Activated T-cell treated with anti-CD3 and anti-CD28 coated beads for 48 hours (primary cell): Measurements from ENCODE around the gene PTPRG.

ENCODE experiments used
- DNase-seq: peaks from one replicate; pipeline ENCODE4 v3.0.0-alpha.2; 2020; ENCODE audit warnings: low read depth

The PTPRG gene

DNA sequence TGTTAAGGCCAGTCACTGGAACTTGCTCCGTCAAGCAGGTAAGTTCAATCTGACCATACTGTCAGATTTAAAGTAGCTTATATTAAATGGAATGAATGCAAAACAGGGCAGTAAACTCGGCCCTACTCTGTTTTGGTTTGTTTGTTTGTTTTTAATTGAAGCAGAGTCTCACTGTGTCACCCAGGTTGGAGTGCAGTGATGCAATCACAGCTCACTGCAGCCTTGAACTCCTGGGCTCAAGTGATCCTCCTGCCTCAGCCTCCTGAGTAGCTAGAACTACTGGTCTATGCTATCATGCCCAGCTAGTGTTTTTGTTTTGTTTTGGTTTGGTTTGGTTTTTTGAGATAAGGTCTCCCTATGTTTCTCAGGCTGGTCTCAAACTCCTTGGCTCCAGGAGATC, 507.0 kb downstream of the PTPRG start:
- no peak for DNase-seq

DNA sequence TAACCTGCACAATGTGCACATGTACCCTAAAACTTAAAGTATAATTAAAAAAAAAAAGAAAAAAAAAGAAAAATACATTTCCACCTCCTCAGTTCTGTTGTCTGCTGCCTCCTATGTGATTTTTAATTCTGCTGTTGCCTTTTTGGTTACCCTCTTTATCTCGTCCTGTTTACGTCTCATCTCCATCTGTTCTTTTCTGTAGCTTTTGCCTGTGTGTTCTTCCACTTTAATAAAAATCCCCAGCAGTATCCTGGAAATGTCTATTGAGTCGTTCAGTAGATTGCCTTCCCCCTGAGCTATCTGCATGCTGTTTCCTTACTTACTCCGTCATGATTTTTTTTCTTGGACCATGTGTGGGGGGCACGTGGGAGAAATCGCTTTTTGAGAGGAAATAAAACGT, 509.5 kb downstream of the PTPRG start:
- DNase-seq, result no peak

DNA sequence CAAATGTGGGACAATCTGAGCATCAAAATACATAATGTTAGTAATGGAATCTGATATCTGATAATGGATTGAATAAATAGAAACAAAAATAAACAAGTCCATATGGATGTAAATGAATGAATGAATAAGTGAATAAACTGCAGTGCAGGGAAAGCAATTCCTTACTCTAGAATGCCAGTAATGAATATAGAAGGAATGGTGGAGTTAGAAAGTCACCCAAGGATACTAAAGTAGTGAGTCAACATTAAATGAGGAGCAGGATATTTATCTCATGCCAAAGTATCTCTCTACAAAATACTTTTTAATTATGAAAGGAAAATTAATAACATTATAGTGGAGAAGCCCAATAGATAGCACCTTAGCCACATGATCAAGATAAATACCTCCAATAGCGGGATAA, 511.7 kb downstream of the PTPRG start:
- DNase-seq, result no peak

DNA sequence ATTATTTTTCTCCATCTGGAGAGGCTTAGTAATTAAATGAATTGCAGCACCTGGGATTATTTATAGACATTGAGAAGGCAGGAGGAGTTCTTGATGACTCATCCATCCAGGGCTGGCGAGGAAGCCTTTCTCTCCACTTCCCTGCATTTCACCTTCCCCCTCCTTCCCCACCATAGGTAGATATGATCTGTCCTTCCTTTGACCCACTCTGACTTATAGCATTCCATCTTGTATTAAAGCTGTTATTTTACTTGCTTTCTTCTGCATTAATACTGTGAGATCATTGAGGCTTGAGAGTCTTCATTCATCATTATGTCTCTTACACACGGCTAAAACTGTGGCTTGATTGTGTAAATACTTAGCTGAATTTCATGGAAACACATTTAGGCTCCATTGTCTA, 523.2 kb downstream of the PTPRG start:
- DNase-seq, result no peak

DNA sequence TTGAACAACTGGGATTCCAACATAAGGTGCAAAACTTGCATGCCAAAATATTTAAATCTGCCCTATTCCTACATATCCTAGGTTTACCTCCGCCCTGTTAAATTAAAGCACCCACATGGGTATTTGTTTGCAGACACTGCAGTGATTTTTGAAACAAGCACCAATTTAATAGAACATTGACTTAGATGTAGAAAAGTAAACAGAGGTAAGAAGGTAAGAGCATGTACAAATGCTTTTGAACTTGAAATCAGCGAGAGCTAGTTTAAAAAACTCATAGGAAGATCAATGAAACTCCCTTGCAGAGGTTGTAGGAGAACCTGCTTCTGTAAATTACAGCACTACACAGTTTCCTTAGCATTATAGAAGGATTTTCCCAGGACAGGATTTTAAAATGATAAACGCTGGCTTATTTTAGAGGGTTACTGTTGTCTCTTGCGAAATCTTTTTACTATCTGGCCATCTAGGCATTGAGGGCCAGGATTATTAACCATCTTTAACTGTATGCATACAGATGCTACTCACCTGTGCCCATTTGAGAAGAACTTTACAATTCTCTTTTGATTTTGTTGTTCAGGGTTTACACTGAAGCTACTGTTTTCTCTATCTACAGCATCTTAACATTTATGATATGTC, 527.2 kb downstream of the PTPRG start:
- no peak for DNase-seq

DNA sequence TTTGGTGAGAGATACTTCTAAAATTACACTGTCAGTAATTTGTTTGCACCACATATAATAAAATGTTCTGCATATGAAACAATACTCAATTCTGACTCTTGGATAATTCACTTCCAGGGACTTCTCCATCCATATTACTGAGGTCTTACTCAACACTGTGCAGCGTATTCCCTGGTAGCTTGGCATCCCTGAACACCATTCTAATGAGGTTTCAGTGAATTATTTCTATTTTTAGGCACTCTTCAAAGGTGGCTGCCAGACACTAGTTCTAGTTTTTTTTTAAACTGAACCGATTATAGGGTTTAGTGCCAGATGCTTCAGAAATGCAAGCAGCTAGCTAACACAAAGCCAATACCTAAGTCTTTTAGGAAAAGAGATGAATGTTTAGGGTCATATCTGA, 528.7 kb downstream of the PTPRG start:
- DNase-seq, result no peak

DNA sequence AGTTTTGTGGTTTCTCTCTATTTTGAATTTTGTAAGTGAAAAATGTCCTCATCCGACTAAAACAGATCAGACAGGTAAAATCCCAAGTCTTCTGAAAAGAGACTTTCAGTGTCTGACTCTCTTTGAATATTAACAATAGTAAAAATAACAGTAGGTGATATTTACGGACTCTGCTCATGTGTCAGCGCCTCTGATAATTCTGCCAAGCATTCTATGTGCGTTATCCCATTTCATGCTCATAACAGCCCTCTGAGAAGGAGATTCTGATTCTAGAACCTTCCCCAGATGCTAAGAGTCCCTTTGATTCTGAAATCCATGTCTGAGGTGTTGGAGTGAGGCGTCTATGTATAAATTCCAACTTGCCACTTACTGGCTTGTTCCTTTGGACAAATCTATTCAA, 529.1 kb downstream of the PTPRG start:
- no peak for DNase-seq

DNA sequence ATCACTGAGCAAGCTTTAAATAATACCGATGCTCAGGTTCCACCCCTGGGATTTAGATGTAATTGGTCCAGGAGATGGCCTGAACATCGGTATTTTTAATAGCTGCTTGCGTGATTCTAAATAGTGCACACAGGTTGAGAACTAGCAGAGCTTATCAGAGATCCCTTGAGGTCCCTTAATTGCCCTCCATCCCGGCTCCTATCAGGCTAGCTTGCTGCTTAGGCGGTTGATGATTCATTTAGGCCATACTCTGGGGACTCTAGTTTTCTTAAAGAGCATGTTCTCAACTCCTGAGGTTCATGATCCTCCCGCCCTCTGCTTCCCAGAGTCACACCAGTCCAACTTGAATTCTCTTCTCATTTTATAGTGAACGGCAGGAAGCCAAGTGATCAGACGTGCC, 531.7 kb downstream of the PTPRG start:
- no peak for DNase-seq

DNA sequence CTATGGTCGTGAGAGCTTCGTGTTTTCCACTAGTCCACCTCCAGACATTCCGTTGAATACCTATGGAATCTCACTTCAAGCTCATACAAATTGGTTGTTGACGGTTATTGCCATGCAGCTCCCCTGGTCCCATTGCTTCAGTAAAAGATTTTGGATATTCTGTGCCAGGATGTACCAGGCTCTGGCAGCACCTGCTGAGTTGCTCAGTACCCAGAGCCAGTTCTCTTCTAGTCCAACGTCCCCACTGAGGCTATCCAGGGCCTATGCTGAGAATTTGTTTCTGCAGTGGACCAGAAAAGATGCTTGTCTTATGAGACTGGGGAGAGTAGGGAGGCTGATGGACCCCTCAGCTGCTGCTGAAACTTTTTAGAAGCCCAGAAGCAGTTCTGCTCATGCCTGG, 533.1 kb downstream of the PTPRG start:
- DNase-seq, result no peak

DNA sequence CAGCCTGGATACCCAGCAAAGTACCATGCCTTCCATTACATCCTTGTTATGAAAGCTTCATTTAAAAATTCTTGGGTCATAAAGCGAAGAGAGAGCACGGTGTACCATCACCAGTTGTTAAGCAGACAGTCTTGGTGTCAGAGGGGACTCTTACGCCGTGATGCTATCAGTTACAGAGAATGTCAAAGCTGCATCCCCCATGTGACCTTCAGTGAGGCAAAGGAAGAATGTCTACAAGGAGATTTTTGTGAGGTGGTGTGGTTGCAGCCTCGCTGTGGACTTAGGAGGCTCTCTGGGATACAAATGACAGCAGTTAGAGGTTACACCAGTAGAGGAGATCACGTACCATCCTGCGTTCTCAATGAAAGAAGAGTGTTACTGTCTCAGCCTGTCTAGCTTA, 533.7 kb downstream of the PTPRG start:
- DNase-seq, result no peak

DNA sequence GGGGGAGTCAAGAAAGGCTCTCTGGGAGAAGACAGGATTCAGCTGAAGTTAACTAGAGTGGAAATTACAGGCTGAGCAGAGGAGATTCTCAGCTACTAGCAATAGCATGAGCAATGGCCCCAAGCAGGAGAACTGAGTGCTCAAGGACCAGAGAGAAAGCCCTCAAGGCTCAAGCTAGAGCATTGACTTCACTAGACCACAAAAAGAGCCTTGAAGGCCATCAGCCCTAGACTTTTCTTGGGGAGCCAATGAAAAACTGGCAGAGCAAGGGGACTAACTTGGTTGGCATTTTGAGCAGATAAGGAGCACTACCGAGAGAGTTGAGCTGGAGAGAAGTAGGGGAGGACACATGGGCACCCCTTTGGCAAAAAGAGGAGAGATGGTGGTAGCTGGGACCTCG, 534.4 kb downstream of the PTPRG start:
- no peak for DNase-seq

DNA sequence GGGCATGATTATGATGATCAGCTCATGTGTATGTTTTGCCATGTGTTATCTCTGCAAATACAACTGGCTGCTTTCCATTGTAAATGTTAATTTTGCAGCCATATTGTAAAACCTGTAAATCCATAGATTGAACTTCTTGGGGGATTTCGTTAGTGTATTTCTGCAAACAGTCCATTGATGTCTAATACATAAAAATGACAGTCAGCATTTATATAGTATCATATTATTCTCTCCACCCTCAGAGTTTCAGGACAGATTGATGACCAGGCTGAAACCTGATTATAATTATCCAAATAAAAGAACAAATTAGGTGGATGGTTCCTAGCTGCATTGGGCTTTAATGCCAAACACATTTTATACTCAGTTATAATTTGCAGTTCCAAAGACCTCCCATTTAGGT, 535.1 kb downstream of the PTPRG start:
- no peak for DNase-seq

DNA sequence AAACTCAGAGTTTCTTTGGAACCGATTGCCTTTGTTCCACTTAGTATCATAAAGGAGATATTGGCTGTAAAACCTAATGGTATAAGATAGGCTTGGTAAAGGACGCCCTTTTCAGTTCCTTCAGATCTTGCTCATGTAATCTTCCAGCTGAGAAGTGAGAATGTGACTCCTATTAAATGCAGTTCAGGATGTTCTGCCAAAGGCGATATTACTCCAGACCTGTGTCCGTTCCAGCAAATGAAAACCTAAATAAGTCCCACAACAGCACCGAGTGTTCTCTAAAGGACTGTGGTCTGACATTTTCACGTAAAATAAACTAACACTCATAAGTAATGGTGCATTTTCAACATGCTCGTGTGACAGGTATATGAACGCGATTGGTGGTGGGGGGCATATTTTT, 535.8 kb downstream of the PTPRG start:
- no peak for DNase-seq

DNA sequence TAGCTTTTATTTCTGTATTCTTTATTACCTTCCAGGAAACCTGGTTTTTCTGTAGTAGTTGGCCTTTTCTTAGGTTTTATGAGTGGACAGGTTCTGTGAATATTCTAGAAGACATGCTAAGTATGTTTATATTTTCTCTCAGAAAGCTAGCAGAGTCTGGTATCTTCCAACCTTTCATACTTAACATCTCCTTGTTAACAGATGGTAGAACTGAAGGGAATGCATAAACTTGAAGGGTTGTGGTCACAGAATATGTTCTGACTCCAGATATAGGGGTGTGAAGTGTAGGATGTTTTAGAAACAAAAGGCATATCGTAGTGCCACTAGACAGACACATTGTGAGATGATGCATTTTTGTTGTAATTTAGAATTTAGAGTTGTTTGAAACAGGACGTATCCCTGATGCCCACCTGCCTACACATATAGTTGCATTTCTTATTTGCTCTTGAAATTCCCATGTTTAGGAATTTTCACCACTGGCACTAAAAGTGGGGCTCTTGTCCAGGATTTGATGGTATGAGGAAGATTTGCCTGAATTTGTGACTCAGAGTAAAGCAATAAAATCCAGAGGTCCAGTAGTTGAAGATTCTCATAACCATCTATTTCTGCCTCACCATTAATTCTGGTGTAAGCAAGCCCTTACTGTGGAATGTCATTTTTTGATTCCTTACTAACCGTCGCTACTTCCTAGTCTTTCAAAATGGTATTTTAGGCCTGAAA, 537.4 kb downstream of the PTPRG start:
- DNase-seq, result no peak

DNA sequence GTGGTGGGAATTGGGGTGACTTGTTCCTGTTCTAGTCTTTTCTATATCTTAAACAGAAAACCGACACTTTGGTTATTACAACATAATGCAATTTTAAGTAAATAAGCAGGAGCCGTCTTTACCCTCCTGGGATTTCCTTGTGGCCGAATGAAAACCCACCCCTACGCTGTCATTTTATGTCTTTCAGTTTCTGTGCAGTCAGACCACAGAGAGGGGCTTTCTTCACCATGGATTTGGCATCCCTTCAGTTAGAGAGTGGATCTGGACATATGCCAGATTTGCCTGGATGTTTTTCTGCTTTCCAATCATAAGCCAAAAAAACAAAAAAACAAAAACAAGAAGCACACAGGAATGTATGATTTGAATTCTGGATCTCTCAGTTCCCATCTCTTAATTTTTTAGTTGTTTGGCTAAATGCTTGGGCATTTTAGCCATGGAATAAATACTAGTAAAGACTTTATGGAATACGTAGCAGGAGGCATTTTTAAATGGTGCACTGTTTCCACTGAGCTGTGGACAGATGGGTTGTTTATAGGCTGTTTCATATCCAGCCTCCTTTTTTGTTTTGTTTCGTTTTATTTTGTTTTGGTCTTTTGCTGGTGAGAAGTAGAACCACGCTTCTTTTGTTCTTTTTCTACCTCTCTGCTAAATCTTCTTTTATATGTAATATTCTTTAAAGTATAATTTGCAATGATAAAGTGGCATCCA, 539.1 kb downstream of the PTPRG start:
- DNase-seq, result no peak

DNA sequence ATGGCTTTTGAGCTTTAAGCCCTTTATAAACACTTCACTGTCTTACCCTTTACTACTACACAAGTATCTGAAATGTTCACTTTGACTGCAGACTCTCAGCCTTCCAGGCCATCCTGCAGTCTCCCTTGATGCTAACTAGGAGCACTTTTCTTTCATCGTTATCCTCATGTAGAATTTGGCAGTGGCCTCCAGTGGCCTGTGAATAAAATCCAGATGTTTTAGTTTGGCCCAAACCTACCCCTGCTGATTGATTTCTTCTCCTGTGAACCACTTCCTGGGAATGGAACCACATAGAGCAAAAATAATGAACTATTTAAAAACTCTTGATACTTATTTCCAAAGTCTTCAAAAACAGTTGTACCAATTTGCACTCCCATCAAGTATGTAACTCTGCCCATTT, 540.1 kb downstream of the PTPRG start:
- DNase-seq, result no peak

DNA sequence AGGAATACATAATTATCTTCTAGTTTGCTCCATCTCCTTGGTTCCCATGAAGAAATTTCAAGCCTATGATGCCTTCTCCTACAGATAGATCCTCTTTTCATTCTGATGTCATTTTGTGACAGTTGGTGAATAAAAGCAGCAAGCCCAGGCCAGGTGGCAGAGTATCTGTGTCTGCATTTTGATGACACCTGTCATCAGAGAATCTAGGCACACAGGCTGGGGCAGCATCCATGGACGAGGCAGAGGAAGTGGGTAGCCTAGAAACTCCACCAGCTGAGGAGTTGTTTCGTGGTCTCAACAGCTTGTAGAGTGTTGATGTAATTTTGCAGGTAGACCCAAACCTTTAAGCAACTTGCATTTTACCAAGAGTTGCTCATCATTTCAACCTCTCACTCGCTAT, 542.2 kb downstream of the PTPRG start:
- DNase-seq, result no peak

DNA sequence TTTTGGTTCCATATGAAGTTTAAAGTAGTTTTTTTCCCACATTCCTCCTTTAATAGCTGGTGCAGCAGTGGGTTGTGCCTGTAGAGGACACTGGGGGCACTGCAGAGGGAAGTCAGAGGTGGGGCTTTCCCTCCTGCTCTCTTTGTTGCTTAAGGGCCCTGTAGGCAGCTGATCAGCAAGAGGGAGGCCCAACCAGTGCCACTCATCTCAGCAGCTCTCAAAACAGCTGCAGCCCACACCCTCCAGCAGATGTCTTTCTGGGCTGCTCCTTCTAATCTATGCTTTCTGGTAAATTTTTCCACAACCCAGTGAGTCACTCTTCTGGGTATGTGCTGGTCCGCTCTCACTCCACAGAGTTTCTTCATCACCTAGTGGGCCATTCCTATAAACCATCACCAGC, 548.2 kb downstream of the PTPRG start:
- no peak for DNase-seq

DNA sequence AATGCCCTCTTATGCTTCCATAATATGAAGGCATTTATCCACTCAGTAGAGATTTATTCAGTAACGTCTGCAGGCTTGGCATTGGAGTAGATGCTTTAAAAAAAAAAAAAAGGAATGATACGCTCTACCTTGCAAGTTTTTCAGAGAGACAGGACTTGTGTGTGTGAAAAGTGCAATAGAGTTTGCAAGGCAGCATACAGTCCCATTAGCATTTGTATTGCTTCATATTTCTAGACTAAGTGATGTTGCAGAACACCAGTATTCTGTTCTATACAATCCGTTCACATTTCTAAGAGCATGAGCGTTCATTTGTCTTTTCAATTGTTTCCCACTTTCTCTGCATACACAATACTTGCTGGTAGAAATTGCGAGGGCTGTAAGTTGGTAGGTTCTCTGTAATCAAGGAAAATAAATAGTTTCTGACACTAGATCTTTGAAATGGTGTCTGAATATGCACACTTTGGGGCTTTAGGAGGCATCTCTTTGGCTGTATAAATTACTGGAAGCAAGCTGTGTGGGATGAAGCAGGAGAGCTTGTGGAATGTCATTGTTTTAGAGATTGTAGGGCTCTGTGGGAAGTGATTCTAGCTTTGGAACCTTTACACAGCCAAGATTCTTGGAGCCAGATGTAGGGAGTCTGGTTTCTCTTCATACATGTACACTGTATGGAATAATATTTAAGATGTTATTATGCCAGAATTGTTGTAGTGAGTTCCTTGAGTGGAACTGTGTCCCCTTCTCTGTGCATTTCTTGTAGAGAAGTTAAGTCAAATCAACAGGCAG, 549.3 kb downstream of the PTPRG start:
- no peak for DNase-seq

DNA sequence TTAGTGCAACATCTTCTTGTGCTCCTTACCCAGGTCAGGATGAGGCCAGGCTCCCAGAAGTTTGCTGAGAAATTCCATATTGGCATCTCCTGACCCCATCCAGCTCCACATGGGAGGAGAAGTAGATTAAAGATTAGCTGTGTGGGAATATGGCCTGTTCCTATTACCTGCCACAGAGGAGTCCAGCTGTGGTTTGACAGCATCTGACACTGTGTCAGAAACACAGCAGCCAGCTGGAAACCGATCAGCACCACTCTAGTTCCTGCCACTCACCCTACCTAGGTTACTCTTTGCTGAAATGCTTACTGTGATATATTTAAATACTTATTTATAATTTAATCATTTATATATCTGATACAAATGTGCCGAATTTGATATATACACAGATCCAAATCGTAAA, 551.7 kb downstream of the PTPRG start:
- DNase-seq, result no peak

DNA sequence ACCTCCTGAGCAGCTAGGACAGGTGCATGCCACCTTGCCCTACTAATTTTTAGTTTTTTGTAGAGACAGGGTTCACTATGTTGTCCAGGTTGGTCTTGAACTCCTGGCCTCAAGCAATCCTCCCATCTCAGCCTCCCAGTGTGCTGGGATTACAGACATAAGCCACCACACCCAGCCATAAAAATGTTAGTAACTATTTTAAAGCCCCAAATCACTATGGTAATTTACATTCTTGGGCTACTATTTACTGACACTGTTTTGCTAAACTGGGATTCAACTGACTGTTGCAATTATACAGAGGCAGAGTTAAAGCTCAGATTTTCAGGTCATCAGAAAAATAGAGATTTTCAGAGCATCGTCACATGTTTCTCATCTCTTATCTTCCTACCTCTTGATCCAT, 553.4 kb downstream of the PTPRG start:
- DNase-seq, result no peak

DNA sequence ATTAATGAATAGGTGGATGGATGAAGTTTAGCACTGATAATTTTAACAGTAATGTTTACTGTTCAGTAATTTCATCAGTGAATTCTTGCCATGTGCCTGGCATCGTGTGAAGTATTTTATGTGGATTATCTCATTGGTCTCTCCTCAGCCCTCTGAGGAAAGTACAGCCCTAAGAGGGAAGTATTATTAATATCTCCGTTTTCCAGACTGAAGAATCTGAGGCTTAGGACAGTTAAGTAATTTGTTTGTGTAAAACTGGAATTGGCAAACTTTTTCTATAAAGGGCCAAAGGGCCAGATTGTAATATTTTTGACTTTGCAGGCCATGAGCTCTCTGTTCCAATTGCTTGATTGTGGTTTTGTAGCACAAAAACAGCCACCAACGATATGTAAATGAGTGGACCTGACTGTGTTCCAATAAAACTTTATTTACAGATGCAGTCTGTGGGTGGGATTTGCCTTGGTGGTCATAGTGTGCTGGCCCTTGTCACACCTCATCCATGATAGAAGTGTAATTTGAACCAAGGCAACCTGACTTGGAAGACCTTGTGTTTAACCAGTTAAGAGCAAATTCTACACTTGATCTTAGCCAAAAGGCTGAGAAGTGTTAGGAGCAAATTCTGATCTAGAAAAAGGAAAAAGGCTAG, 556.7 kb downstream of the PTPRG start:
- DNase-seq, result no peak
